GM21367 (cell line): ENCODE measurements around the gene FRMD7.

Source experiments
- ATAC-seq: cut with Tn5 transposase; IDR thresholded peaks from one replicate; pipeline ENCODE4 v1.9.1; 2021; ENCODE audit not compliant: unreplicated experiment

FRMD7 gene

DNA sequence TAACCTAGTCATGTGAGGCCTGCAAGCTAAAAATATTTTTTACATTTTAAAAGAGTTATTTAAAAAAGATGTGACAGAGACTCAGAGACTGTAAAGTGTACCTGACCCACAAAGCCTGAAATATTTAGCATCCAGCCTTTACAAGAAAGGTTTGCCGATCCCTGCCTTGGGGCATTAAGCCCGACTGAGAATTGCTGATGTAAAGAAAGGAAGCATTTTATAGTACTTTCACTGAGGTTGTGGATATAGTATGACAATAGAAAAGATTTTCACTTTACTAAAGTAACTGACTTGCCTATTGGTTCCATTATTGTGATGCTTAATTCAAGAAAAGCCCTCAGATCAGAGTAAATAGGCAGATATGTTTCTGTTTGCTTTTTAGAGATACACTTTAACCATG lies 87.8 kb downstream of the FRMD7 start:
- no peak for ATAC-seq

GRCh38 chrX:132037479-132037993 lies 90.3 kb downstream of the FRMD7 start:
- no peak for ATAC-seq

- no peak for ATAC-seq
Measured at GRCh38 chrX:132034648-132035047, 93.2 kb downstream of the FRMD7 start.

- no peak for ATAC-seq
Measured at GRCh38 chrX:132033166-132033565, 94.7 kb downstream of the FRMD7 start.

DNA sequence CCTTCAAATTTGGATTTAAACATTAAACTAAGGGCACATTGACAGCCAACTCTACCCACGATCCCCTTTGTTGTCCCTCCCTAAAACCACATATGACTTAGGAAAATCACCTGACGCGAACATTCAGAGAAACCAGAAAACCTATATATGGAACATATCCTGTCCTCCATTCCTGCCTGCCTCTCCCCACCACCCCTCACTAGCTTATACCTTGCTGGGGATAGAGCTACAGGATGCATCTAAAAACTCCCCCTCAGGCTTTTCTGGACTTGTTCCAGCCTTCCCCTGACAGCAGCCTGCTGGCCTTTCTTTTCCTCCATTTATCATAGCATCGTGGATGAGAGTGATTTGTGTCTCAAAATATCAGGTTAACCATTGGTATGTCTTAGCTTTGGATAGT lies 96.0 kb downstream of the FRMD7 start:
- no peak for ATAC-seq

- no peak for ATAC-seq
Measured at GRCh38 chrX:132030264-132030663, 97.6 kb downstream of the FRMD7 start.
